GM12878 (cell line): Measurements from ENCODE around the gene GIPC3. TPM values are rescaled to one million over a fixed set of nuclear protein-coding genes. Genes with fewer than 3 reads are reported as not detected.

Source experiments
- ATAC-seq: fragments of 200-7000 bp; cut with Tn5 transposase; 3 replicates; pipeline ENCODE4 v1.9.1; 2020; ENCODE audit warnings: mild to moderate bottlenecking, moderate library complexity
- BruUV-seq: library from RNA; stranded (reverse); fragments of 400-500 nt; replicated peaks from 2 replicates; lab custom pipeline; 2021; lab: Mats Ljungman, UMichigan
- CTCF ChIA-PET: fragments of 300-600 bp; sonication (Branson Sonifier 250); formaldehyde crosslinking; extraction: SDS; loops from one replicate; lab custom pipeline; 2021; ENCODE audit warnings: inconsistent platforms; lab: Yijun Ruan, JAX
- POLR2A ChIA-PET: fragments of 350-600 bp; formaldehyde crosslinking; extraction: SDS; loops from one replicate; lab custom pipeline; 2021; ENCODE audit warnings: inconsistent platforms; lab: Charles Lee
- RAD21 ChIA-PET: fragments of 300-600 bp; sonication (Branson Sonifier 250); formaldehyde crosslinking; loops from one replicate; lab custom pipeline; 2023; ENCODE audit warnings: antibody characterized with exemption; ENCODE audit not compliant: unreplicated experiment; lab: Charles Lee
- SMC1A ChIA-PET: fragments of 300-600 bp; sonication (Branson Sonifier 250); formaldehyde crosslinking; loops from one replicate; lab custom pipeline; 2023; ENCODE audit not compliant: unreplicated experiment, uncharacterized antibody; lab: Charles Lee
- DNase-seq: peaks from one replicate; pipeline ENCODE4 v3.0.0-alpha.2; 2011; ENCODE audit warnings: low read depth, low spot score
- FAIRE-seq: peaks from 3 replicates; lab custom pipeline; 2011; peaks lifted over from hg19 to GRCh38; lab: Jason Lieb, UNC
- H2AFZ ChIP-seq: 2 replicates; pipeline ENCODE4 v1.6.0; 2011; ENCODE audit warnings: low read depth, low read length, control low read depth; ENCODE audit not compliant: control insufficient read depth
- H3K27ac ChIP-seq: 2 replicates; pipeline ENCODE4 v1.5.1; 2011; ENCODE audit warnings: control low read depth; ENCODE audit not compliant: control insufficient read depth, insufficient read depth
- H3K27me3 ChIP-seq, 2 experiments: replicated peaks in 1 of 2; 2 replicates each; pipeline versions ENCODE4 v1.6.0 to v1.6.1; 2011; ENCODE audit warnings: low read length in 1 of 2; ENCODE audit not compliant: control insufficient read depth in 2 of 2, insufficient read depth in 2 of 2
- H3K36me3 ChIP-seq, 2 experiments: 2 replicates each; pipeline ENCODE4 v1.5.1; 2011; ENCODE audit warnings: low read length in 1 of 2; ENCODE audit not compliant: control insufficient read depth in 2 of 2, insufficient read depth in 2 of 2
- H3K4me1 ChIP-seq: 2 replicates; pipeline ENCODE4 v1.6.1; 2011; ENCODE audit warnings: mild to moderate bottlenecking, low read length, moderate library complexity, mixed read lengths; ENCODE audit not compliant: control insufficient read depth, insufficient read depth
- H3K4me2 ChIP-seq: 2 replicates; pipeline ENCODE4 v1.6.0; 2011; ENCODE audit warnings: control low read depth; ENCODE audit not compliant: control insufficient read depth, insufficient read depth
- H3K4me3 ChIP-seq: fragments of 200-600 bp; sonication (generic); 2 replicates; pipeline ENCODE4 v1.5.1; 2016
- H3K79me2 ChIP-seq: 2 replicates; pipeline ENCODE4 v1.6.0; 2011; ENCODE audit warnings: low read length; ENCODE audit not compliant: control insufficient read depth, insufficient read depth
- H3K9ac ChIP-seq: 2 replicates; pipeline ENCODE4 v1.8.0; 2011; ENCODE audit warnings: low read length, control low read depth, mixed read lengths; ENCODE audit not compliant: control insufficient read depth, insufficient read depth
- H3K9me3 ChIP-seq: replicated peaks from 3 replicates; pipeline ENCODE4 v1.5.1; 2011; ENCODE audit warnings: mild to moderate bottlenecking, low read length; ENCODE audit not compliant: control insufficient read depth, insufficient read depth
- H4K20me1 ChIP-seq: 2 replicates; pipeline ENCODE4 v1.6.0; 2011; ENCODE audit not compliant: control insufficient read depth, insufficient read depth
- CEBPZ ChIP-seq: fragments of 150-350 bp; IDR thresholded peaks from 2 replicates; pipeline ENCODE4 v1.6.1; 2016; ENCODE audit warnings: low read depth, low read length
- CTCF ChIP-seq, 3 experiments: IDR thresholded peaks in 2 of 3; conservative IDR thresholded peaks in 1 of 3; 2 replicates each; pipeline ENCODE4 v1.5.1; 2011; ENCODE audit warnings: low read depth in 3 of 3, low read length in 3 of 3, mild to moderate bottlenecking in 3 of 3, control low read depth in 2 of 3, moderate library complexity in 2 of 3, inconsistent platforms in 1 of 3, mixed read lengths in 1 of 3; ENCODE audit not compliant: control insufficient read depth in 2 of 3, insufficient read depth in 1 of 3; ENCODE audit errors: extremely low read depth in 1 of 3
- FOXM1 ChIP-seq: IDR thresholded peaks from 2 replicates; pipeline ENCODE4 v1.6.1; 2012; ENCODE audit warnings: low read depth, mild to moderate bottlenecking, inconsistent platforms, low read length, moderate library complexity
- KDM1A ChIP-seq: fragments of 200-600 bp; sonication (generic); IDR thresholded peaks from 2 replicates; pipeline ENCODE4 v1.6.1; 2016; ENCODE audit warnings: borderline replicate concordance
- NR2C2 ChIP-seq: IDR thresholded peaks from 2 replicates; pipeline ENCODE4 v1.6.1; 2011; ENCODE audit warnings: borderline replicate concordance, low read depth; ENCODE audit not compliant: control insufficient read depth, insufficient read length
- PAX5 ChIP-seq: IDR thresholded peaks from 2 replicates; pipeline ENCODE4 v1.6.1; 2011; ENCODE audit warnings: low read depth, low read length, borderline replicate concordance
- PAX8 ChIP-seq: fragments of 450-650 bp; IDR thresholded peaks from 2 replicates; pipeline ENCODE4 v1.6.1; 2017; ENCODE audit warnings: mild to moderate bottlenecking, moderate library complexity
- SIX5 ChIP-seq: IDR thresholded peaks from 2 replicates; pipeline ENCODE4 v1.6.1; 2011; ENCODE audit warnings: mild to moderate bottlenecking, low read depth, low read length, moderate library complexity; ENCODE audit not compliant: severe bottlenecking
- SRF ChIP-seq, 2 experiments: IDR thresholded peaks; 2 replicates each; pipeline ENCODE4 v1.6.1; 2011; ENCODE audit warnings: low read depth in 2 of 2, low read length in 2 of 2, mild to moderate bottlenecking in 1 of 2, moderate library complexity in 1 of 2
- STAT1 ChIP-seq: fragments of 450-650 bp; conservative IDR thresholded peaks from 2 replicates; pipeline ENCODE4 v1.6.1; 2014; ENCODE audit warnings: antibody characterized with exemption, mild to moderate bottlenecking
- SUZ12 ChIP-seq: fragments of 200-600 bp; sonication (generic); IDR thresholded peaks from one replicate; pipeline ENCODE4 v1.6.1; 2018; ENCODE audit warnings: antibody characterized with exemption, mild to moderate bottlenecking; ENCODE audit not compliant: unreplicated experiment
- ZBTB11 ChIP-seq: fragments of 450-650 bp; formaldehyde crosslinking; IDR thresholded peaks from 2 replicates; pipeline ENCODE4 v1.5.0; 2022; ENCODE audit warnings: mild to moderate bottlenecking, missing genetic modification characterization
- WGBS: methylation state at CpG from one replicate; pipeline ENCODE4 v1.1.6; 2016; ENCODE audit warnings: low lambda C conversion rate; ENCODE audit not compliant: insufficient replicate concordance, insufficient coverage; ENCODE audit errors: missing lambda C conversion rate; 5-methylcytosine and 5-hydroxymethylcytosine counted together
- in situ Hi-C: fragments of 300-500 bp; cut with MboI; formaldehyde crosslinking; loops from 9 replicates; pipeline ENCODE4 v1.14.3; 2018; ENCODE audit warnings: mixed read lengths
- intact Hi-C: fragments of 100-400 bp; cut with micrococcal nuclease; formaldehyde crosslinking; loops from one replicate; pipeline ENCODE4 v1.14.2; 2022; ENCODE audit not compliant: unreplicated experiment
- polyA plus RNA-seq, 11 experiments: library from polyadenylated mRNA; depleted of rRNA in 4 of 11; unstranded in 6 of 11; stranded (reverse) in 5 of 11; fragments of >200 nt; fragmentation: Nextera tagmentation in 4 of 11; fragmentation: Illumina TruSeq in 1 of 11; extraction: Ambion mirVana in 4 of 11; extraction: Trizol in 1 of 11; gene quantifications; 1 replicate in 1 of 11; 2 replicates in 10 of 11; pipeline versions ENCODE4 v1.2.1 to v1.2.3, GENCODE V29; 2011 to 2016; ENCODE audit warnings: inconsistent platforms in 2 of 11, missing spikeins in 2 of 11, low read depth in 1 of 11
- total RNA-seq, 4 experiments: library from RNA; depleted of rRNA in 3 of 4; stranded (reverse); fragments of >200 nt in 3 of 4; fragmentation: Illumina TruSeq in 1 of 4; extraction: Trizol in 1 of 4; gene quantifications; 2 replicates each; pipeline versions ENCODE4 v1.2.1 to v1.2.3, GENCODE V29; 2013 to 2021

Gene GIPC3
- total and polyA plus RNA-seq, 10 of the 15 experiments (the other 5 are each of a cell fraction or from before 2014, with no cell fraction given) = not detected

- Histone ChIP-seq H2AFZ (no peak overlapping the region), H3K27ac (no peak overlapping the region), H3K4me1 (peaks cover 28% of the 10 kb centered on the region), H3K4me3 (no peak overlapping the region), H4K20me1 (no peaks in the 10 kb centered on the region), H3K79me2 (peaks cover 33% of the 10 kb centered on the region), H3K36me3 (peaks cover 0 to 2% of the 10 kb centered on the region in 2 experiments; a peak in 3 of 4 replicates), H3K4me2 (no peak overlapping the region), H3K9ac (no peak overlapping the region), H3K9me3 (no peaks in the 10 kb centered on the region), H3K27me3 (no peaks in the 10 kb centered on the region)
- ChIA-PET SMC1A (no interaction called here), CTCF (no interaction called here), RAD21 (no interaction called here), POLR2A (interaction anchor here (0.6 to 0.7 kb wide), 2 partner anchors 15 to 62 kb away, joined by 5 read pairs; no protein-coding TSS in a partner anchor)
- no peak for FAIRE-seq
- intact Hi-C loops = no loop called here
- 75% methylated on average over 9 of the region's 9 CpGs for WGBS
- no peak for ATAC-seq
- in situ Hi-C loops = no loop called here
- no peak for DNase-seq
- no peak for TF ChIP-seq ZBTB11 (CRISPR knock-in tag)
- TF ChIP-seq FOXM1 = no peak
- no peak for TF ChIP-seq SRF (IDR thresholded peaks at IDR 0.05; ENCODE audit: low read depth in 2 of 2, low read length in 2 of 2)
- TF ChIP-seq PAX8 = no peak
- no peak for TF ChIP-seq KDM1A
- no peak for TF ChIP-seq SUZ12
- TF ChIP-seq NR2C2 = no peak
- no peak for TF ChIP-seq STAT1
- TF ChIP-seq CEBPZ = no peak
- TF ChIP-seq SIX5 = no peak
- TF ChIP-seq PAX5 = no peak
- TF ChIP-seq CTCF (IDR thresholded peaks at IDR 0.05 in 2 of 3, conservative IDR thresholded peaks at IDR 0.05 in 1 of 3; ENCODE audit: control insufficient read depth in 2 of 3, extremely low read depth in 1 of 3, insufficient read depth in 1 of 3, low read depth in 3 of 3, low read length in 3 of 3) = no peak
- BruUV-seq = no TSS peak
Measured at GRCh38 chr19:3551792-3552095, 33.5 kb upstream of the GIPC3 start.
